Neural cell (in vitro differentiated cells): ENCODE measurements around the gene ERAL1. TPM values are rescaled to one million over a fixed set of nuclear protein-coding genes. Genes with fewer than 3 reads are reported as not detected.

Source experiments
- H2AFZ ChIP-seq: fragments of 200-600, 300-800 bp; sonication (generic), shearing (Covaris generic); 2 replicates; pipeline ENCODE4 v1.6.0; 2014; ENCODE audit warnings: low read depth, mild to moderate bottlenecking, antibody characterized with exemption, low read length, moderate library complexity
- H3F3A ChIP-seq: fragments of 200-600 bp; shearing (Covaris generic); 2 replicates; pipeline ENCODE4 v1.6.1; 2016; ENCODE audit warnings: mild to moderate bottlenecking, moderate library complexity, mixed read lengths, antibody characterized with exemption, low read length; ENCODE audit not compliant: insufficient read depth, poor library complexity, severe bottlenecking
- H3K27ac ChIP-seq: fragments of 200-600, 300-800 bp; sonication (generic), shearing (Covaris generic); 2 replicates; pipeline ENCODE4 v1.5.1; 2014; ENCODE audit warnings: mild to moderate bottlenecking, low read length, moderate library complexity
- H3K27me3 ChIP-seq: fragments of 300-800, 200-600 bp; sonication (generic), shearing (Covaris generic); 2 replicates; pipeline ENCODE4 v1.6.0; 2014; ENCODE audit warnings: mild to moderate bottlenecking, low read depth, low read length, moderate library complexity; ENCODE audit not compliant: insufficient read depth
- H3K36me3 ChIP-seq: fragments of 300-800, 200-600 bp; sonication (generic), shearing (Covaris generic); 2 replicates; pipeline ENCODE4 v1.5.1; 2014; ENCODE audit warnings: mild to moderate bottlenecking, antibody characterized with exemption, low read length, moderate library complexity; ENCODE audit not compliant: insufficient read depth
- H3K4me2 ChIP-seq: fragments of 300-800, 200-600 bp; sonication (generic), shearing (Covaris generic); 2 replicates; pipeline ENCODE4 v1.6.0; 2014; ENCODE audit warnings: mild to moderate bottlenecking, low read length
- H3K4me3 ChIP-seq: fragments of 300-800, 200-600 bp; sonication (generic), shearing (Covaris generic); 2 replicates; pipeline ENCODE4 v1.5.1; 2014; ENCODE audit warnings: mild to moderate bottlenecking, low read length, moderate library complexity
- H3K79me2 ChIP-seq: fragments of 200-600 bp; shearing (Covaris generic); replicated peaks from 2 replicates; pipeline ENCODE4 v1.6.0; 2014; ENCODE audit warnings: mild to moderate bottlenecking, low read length, moderate library complexity; ENCODE audit not compliant: insufficient read depth
- H3K9ac ChIP-seq: fragments of 300-800, 200-600 bp; sonication (generic), shearing (Covaris generic); 2 replicates; pipeline ENCODE4 v1.6.1; 2016; ENCODE audit warnings: mild to moderate bottlenecking, low read length, mixed read lengths
- H3K9me2 ChIP-seq: fragments of 200-600 bp; shearing (Covaris generic); 2 replicates; pipeline ENCODE4 v1.6.1; 2016; ENCODE audit warnings: mild to moderate bottlenecking, low read length, mixed read lengths; ENCODE audit not compliant: insufficient read depth
- H3K9me3 ChIP-seq: fragments of 200-600, 300-800 bp; sonication (generic), shearing (Covaris generic); 2 replicates; pipeline ENCODE4 v1.6.1; 2016; ENCODE audit warnings: mild to moderate bottlenecking, mixed run types, low read length, moderate library complexity, mixed read lengths
- H4K20me1 ChIP-seq: fragments of 200-600 bp; shearing (Covaris generic); 2 replicates; pipeline ENCODE4 v1.6.1; 2016; ENCODE audit warnings: mild to moderate bottlenecking, mixed run types; ENCODE audit not compliant: insufficient read depth
- EP300 ChIP-seq: fragments of 450-650 bp; conservative IDR thresholded peaks from 2 replicates; pipeline ENCODE4 v1.6.1; 2014; ENCODE audit warnings: antibody characterized with exemption, mild to moderate bottlenecking, moderate library complexity; ENCODE audit not compliant: poor library complexity, severe bottlenecking
- EZH2 ChIP-seq: fragments of 200-600, 300-800 bp; shearing (Covaris generic), sonication (generic); IDR thresholded peaks from 2 replicates; pipeline ENCODE4 v1.6.1; 2014; ENCODE audit warnings: antibody characterized with exemption, low read length, borderline replicate concordance, mild to moderate bottlenecking; ENCODE audit not compliant: insufficient read depth, poor library complexity, severe bottlenecking
- MXI1 ChIP-seq: fragments of 450-650 bp; conservative IDR thresholded peaks from 2 replicates; pipeline ENCODE4 v1.6.1; 2014; ENCODE audit warnings: antibody characterized with exemption, mild to moderate bottlenecking; ENCODE audit not compliant: poor library complexity, severe bottlenecking
- POLR2AphosphoS5 ChIP-seq: IDR thresholded peaks from 2 replicates; pipeline ENCODE4 v1.6.1; 2012
- RAD21 ChIP-seq: fragments of 450-650 bp; conservative IDR thresholded peaks from 2 replicates; pipeline ENCODE4 v1.6.1; 2014; ENCODE audit warnings: antibody characterized with exemption, mild to moderate bottlenecking, moderate library complexity
- TAF1 ChIP-seq: IDR thresholded peaks from 2 replicates; pipeline ENCODE4 v1.6.1; 2012; ENCODE audit warnings: low read depth
- polyA plus RNA-seq: library from polyadenylated mRNA; depleted of rRNA; stranded (reverse); fragments of >200 nt; gene quantifications from 2 replicates; pipeline ENCODE4 v1.2.3, GENCODE V29; 2014
- small RNA-seq, 3 experiments: library from RNA; depleted of rRNA; stranded (forward); fragments of <200 nt; gene quantifications; one replicate each; pipeline ENCODE3, GENCODE V24; 2012

The ERAL1 gene
- polyA plus RNA-seq, 1 donor from 2014 or later: 31.8 TPM

DNA sequence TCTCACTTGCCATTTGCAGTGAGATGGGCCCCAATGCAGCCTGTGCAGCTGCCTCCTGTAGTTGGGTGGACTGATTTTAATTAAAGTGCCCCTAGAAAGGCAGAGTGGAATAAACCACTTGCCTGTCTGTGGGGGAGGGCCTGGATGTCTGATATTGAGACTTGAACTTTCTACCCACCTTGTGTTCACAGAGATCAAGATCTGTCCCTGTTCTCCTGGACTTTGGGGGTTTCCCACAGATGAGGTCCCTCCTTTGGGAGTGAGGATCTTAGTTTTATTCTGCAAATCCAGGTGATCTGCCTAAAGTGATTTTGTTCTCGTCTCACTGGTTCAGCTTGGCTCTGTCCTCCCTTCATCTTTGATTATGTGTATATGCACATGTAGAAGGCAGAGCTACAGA is 55.7 kb downstream of the ERAL1 start:
- H3K36me3 ChIP-seq: peaks cover 3% of the 10 kb centered on the region
- no peaks in the 10 kb centered on the region for H3K27me3 ChIP-seq
- no peaks in the 10 kb centered on the region for H3K79me2 ChIP-seq
- H3K9me3 ChIP-seq: no peaks in the 10 kb centered on the region
- H3F3A ChIP-seq: no peaks in the 10 kb centered on the region
- TF ChIP-seq EP300: no peak
- no peak for TF ChIP-seq EZH2
- no peak for TF ChIP-seq TAF1
- TF ChIP-seq POLR2AphosphoS5: no peak
- TF ChIP-seq MXI1: no peak
- no peak for TF ChIP-seq RAD21
- H3K4me2 ChIP-seq: no peak overlapping the region
- no peaks in the 10 kb centered on the region for H4K20me1 ChIP-seq
- no peak overlapping the region for H2AFZ ChIP-seq
- H3K9ac ChIP-seq: no peak overlapping the region
- H3K27ac ChIP-seq: no peak overlapping the region
- no peaks in the 10 kb centered on the region for H3K9me2 ChIP-seq
- H3K4me3 ChIP-seq: no peak overlapping the region

Small RNAs within 50 kb of the gene (small RNA-seq; reads per million reads assigned to genes)
- 0 to 1.2 (median 0) reads per million in 3 experiments for gene RF00019

Other genes with a start within 250 kb of the ERAL1 start
- 45.7 and 47.5 TPM in 2 replicates for gene RSKR, start 240.8 kb upstream of the ERAL1 start, polyA plus RNA-seq
- 52.1 and 54.4 TPM in 2 replicates for gene BLTP2, start 209.9 kb upstream of the ERAL1 start, polyA plus RNA-seq
- gene SDF2, start 193.1 kb upstream of the ERAL1 start, polyA plus RNA-seq: 113 and 129 TPM in 2 replicates
- gene SUPT6H, start 192.8 kb upstream of the ERAL1 start, polyA plus RNA-seq: 19.0 and 20.4 TPM in 2 replicates
- 18.8 and 20.7 TPM in 2 replicates for gene PROCA1, start 143.1 kb upstream of the ERAL1 start, polyA plus RNA-seq
- 3.4 and 9.3 TPM in 2 replicates for gene RAB34, start 137.1 kb upstream of the ERAL1 start, polyA plus RNA-seq
- gene RPL23A, start 135.0 kb upstream of the ERAL1 start, polyA plus RNA-seq: 292 and 297 TPM in 2 replicates
- not detected in 2 replicates for gene TLCD1, start 128.8 kb upstream of the ERAL1 start, polyA plus RNA-seq
- gene NEK8, start 126.2 kb upstream of the ERAL1 start, polyA plus RNA-seq: 1.5 and 2.0 TPM in 2 replicates
- 139 and 146 TPM in 2 replicates for gene TRAF4, start 111.0 kb upstream of the ERAL1 start, polyA plus RNA-seq
- 1.9 and 6.4 TPM in 2 replicates for gene FAM222B, start 12.2 kb upstream of the ERAL1 start, polyA plus RNA-seq
- 27.5 and 34.5 TPM in 2 replicates for gene FLOT2, start 42.7 kb downstream of the ERAL1 start, polyA plus RNA-seq
- gene DHRS13, start 48.1 kb downstream of the ERAL1 start, polyA plus RNA-seq: 91.1 and 93.2 TPM in 2 replicates
- 10.4 and 12.9 TPM in 2 replicates for gene PHF12, start 96.5 kb downstream of the ERAL1 start, polyA plus RNA-seq
- gene SEZ6, start 151.0 kb downstream of the ERAL1 start, polyA plus RNA-seq: 15.1 and 17.4 TPM in 2 replicates
- 4.4 and 5.2 TPM in 2 replicates for gene PIPOX, start 188.1 kb downstream of the ERAL1 start, polyA plus RNA-seq